ENCODE measurements around the gene CTNNA1.
"Not testable (repeated sequence)": the region's sequence is repeated elsewhere in the genome, so short reads cannot be mapped to it uniquely, and the experiment has no call there.

The CTNNA1 gene, protein sequence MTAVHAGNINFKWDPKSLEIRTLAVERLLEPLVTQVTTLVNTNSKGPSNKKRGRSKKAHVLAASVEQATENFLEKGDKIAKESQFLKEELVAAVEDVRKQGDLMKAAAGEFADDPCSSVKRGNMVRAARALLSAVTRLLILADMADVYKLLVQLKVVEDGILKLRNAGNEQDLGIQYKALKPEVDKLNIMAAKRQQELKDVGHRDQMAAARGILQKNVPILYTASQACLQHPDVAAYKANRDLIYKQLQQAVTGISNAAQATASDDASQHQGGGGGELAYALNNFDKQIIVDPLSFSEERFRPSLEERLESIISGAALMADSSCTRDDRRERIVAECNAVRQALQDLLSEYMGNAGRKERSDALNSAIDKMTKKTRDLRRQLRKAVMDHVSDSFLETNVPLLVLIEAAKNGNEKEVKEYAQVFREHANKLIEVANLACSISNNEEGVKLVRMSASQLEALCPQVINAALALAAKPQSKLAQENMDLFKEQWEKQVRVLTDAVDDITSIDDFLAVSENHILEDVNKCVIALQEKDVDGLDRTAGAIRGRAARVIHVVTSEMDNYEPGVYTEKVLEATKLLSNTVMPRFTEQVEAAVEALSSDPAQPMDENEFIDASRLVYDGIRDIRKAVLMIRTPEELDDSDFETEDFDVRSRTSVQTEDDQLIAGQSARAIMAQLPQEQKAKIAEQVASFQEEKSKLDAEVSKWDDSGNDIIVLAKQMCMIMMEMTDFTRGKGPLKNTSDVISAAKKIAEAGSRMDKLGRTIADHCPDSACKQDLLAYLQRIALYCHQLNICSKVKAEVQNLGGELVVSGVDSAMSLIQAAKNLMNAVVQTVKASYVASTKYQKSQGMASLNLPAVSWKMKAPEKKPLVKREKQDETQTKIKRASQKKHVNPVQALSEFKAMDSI

DNA sequence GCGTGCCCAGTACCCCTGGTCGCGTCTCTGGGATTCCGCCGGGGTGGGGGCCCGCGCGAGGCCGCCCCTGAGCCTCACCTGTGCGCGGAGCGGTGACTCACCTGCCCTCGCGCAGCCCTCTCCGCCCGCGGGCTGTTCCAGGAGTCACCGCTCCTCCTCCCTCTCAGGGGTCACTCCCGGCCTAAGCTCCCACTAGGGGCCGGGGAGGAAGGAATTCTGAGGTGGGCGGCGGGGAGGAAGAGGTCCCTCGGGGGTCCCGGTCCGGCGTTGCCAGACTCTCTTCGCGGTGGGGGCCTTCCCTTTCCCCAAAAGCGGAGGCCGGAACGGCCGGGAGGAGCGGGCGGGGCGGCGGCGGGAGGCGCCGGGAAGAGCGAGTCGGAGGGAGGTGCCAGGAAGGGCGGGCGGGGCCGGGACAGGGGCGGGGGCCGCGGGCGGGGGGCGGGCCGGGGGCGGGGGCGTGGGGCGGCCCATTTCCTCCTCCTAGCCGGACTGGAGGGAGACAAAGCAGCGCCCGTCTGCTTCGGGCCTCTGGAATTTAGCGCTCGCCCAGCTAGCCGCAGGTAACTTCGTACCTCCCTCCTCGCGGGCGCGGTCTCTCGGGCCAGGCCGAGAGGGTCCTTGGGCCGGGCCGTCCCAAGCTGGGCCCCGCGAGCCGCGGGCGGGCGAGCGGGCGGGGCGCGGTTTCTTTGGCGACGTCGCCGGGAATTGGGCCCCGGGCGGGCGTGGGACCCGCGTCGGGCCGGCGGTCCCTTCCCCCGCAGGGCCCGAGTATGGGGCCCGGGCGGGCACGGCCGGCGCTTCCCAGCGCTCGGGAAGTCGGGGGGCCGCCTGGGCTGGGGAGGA is at the start of gene CTNNA1:
CTNNA1 (plus strand) TSS at position 475 of the 843 bp plus-strand sequence. CDS start 28,500 bp downstream, outside the sequence.
- H3K4me3 ChIP-seq (ENCODE audit: low read depth, low read length): peak within 1 kb of the TSS; percentile 92
- TF ChIP-seq, protein P1, sequence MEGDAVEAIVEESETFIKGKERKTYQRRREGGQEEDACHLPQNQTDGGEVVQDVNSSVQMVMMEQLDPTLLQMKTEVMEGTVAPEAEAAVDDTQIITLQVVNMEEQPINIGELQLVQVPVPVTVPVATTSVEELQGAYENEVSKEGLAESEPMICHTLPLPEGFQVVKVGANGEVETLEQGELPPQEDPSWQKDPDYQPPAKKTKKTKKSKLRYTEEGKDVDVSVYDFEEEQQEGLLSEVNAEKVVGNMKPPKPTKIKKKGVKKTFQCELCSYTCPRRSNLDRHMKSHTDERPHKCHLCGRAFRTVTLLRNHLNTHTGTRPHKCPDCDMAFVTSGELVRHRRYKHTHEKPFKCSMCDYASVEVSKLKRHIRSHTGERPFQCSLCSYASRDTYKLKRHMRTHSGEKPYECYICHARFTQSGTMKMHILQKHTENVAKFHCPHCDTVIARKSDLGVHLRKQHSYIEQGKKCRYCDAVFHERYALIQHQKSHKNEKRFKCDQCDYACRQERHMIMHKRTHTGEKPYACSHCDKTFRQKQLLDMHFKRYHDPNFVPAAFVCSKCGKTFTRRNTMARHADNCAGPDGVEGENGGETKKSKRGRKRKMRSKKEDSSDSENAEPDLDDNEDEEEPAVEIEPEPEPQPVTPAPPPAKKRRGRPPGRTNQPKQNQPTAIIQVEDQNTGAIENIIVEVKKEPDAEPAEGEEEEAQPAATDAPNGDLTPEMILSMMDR (IDR thresholded peaks at IDR 0.05; ENCODE audit: low read depth, low read length): no peak

DNA sequence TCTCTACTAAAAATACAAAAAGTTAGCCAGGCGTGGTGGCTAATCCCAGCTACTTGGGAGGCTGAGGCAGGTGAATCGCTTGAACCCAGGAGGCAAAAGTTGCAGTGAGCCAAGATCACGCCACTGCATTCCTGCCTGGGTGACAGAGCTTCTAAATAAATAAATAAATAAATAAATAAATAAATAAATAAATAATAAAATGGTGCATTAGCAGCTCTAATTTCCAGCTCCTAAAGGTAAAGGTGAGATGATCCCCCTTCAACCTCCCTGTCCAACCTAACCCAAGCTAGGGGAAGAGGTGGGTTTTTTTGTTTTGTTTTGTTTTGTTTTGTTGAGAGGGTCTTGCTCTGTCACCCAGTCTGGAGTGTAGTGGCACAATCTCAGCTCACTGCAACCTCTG is 49.4 kb upstream of the CTNNA1 start:
- not testable (repeated sequence) for H3K4me3 ChIP-seq (ENCODE audit: low read depth, low read length)

DNA sequence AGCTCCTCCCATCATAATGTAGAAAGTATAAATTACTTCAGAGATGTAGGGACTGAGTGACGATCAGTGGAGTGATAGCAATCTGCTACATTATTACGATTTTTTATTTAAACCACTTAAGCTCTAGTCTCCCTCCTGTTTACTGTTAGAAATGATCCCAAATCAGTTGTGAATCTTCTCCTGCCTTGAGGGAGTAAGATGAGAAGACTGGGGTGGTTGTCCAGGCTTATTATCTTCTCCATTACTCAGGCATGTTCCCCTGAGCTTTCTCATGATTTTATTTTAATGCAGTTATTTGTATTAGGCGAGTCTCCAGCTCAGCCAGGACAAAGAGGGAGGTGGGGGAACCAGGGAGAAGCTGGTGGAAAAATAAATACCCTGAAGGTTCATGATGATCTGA is 48.2 kb upstream of the CTNNA1 start:
- no peak overlapping the region for H3K4me3 ChIP-seq (ENCODE audit: low read depth, low read length)
- TF ChIP-seq, protein P1 (IDR thresholded peaks at IDR 0.05; ENCODE audit: low read depth, low read length): no peak

DNA sequence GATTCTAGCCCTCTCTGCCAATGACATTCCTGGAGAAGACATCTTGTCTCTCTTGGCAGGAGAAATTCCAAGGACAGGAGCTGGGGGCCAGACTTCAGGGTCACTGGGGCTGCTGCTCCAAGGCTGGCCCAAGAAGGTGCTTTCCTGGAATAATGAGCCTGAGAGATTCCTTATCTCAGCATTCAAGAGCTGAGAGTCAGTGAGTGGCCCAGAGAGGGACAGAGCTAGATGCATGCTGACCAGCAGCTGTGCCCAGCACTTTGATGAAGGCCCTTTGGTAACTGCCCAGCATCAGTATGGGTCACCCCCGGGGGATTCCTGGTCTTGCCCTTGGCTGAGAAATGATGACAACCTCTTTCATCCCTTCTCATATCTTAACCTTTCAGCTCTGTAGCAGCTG is 47.7 kb upstream of the CTNNA1 start:
- H3K4me3 ChIP-seq (ENCODE audit: low read depth, low read length): no peak overlapping the region
- TF ChIP-seq, protein P1 (IDR thresholded peaks at IDR 0.05; ENCODE audit: low read depth, low read length): no peak

DNA sequence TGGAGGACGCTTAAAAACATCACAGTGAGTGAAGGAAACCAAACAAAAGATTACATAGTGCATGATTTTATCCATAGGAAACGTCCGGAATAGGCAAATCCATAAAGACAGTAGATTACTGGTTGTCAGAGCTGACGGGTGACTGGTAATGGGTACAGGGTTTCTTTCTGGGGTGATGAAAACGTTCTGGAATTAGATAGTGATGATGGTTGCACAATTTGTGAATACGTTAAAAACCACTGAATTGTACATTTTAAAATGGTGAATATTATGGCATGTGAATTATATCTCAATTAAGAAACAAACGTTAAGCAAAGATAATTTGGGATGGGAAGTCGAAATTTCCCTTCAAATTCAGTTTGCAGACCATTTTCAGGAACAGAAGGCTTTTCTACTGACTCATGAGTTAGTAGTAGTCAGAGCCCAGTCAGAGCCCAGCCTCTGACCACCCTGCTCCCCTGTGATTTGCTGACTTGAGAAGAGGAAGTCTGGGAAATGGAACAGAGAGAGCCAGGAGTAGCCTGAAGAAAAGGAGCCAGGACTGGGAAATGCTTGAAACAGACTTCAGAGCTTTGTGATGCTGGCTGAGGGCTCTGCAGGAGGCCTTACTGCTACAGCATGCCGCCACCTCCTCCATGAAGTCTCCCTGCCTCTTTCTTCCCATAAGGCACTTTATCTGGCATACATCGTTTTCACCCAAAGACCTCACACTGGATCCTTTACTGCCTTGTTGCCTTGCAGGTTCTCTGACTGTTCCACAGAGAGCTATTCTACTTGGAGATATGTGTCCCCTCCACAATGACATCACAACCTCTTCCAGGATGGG is 46.4 kb upstream of the CTNNA1 start:
- TF ChIP-seq, protein P1 (IDR thresholded peaks at IDR 0.05; ENCODE audit: low read depth, low read length): no peak
- H3K4me3 ChIP-seq (ENCODE audit: low read depth, low read length): no peak overlapping the region

DNA sequence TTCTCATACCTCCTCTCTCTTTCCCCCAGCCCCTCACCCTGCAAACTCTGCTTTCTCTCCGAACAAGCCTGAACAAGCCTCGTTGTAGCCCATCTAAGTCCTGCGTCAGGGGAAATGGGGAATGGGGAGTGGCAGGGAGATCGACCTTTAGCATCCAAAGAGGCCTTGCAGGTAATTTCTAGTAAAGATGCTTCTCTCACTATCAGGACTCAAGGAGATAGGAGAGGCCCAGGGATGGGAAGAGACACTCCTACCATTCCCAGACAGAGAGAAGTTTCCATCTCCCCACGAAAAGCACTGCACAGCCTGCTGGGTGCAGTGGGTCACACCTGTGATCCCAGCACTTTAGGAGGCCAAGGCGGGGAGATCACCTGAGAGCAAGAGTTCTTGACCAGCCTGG is 44.4 kb upstream of the CTNNA1 start:
- no peak overlapping the region for H3K4me3 ChIP-seq (ENCODE audit: low read depth, low read length)
- TF ChIP-seq, protein P1 (IDR thresholded peaks at IDR 0.05; ENCODE audit: low read depth, low read length): no peak

Data from WI38 (cell line).